Esophagus squamous epithelium (tissue), 5 donors: Measurements from ENCODE around the gene NMT2. TPM values are rescaled to one million over a fixed set of nuclear protein-coding genes. Genes with fewer than 3 reads are reported as not detected.

Experiments used
- DNase-seq: peaks from one replicate; lab custom pipeline; 2025; lab: John Stamatoyannopoulos, UW
- H3K27ac ChIP-seq, 4 donors: fragments of 200-600 bp; sonication (generic); one replicate each; pipeline ENCODE4 v1.5.1; 2016 to 2019; ENCODE audit warnings: mild to moderate bottlenecking in 1 of 4
- H3K27me3 ChIP-seq, 4 donors: fragments of 200-600 bp; sonication (generic); 1 replicate in 3 of 4; 2 replicates in 1 of 4; pipeline versions ENCODE4 v1.5.1 to v1.6.0; 2017 to 2021; ENCODE audit warnings: antibody characterized with exemption in 1 of 4
- H3K36me3 ChIP-seq, 3 donors: fragments of 200-600 bp; sonication (generic); one replicate each; pipeline ENCODE4 v1.5.1; 2016 to 2019
- H3K4me1 ChIP-seq, 3 donors: fragments of 200-600 bp; sonication (generic); one replicate each; pipeline ENCODE4 v1.5.1; 2017 to 2019
- H3K4me3 ChIP-seq, 4 donors: fragments of 200-600 bp; sonication (generic); 1 replicate in 3 of 4; 2 replicates in 1 of 4; pipeline ENCODE4 v1.5.1; 2016 to 2019; ENCODE audit warnings: mild to moderate bottlenecking in 2 of 4, moderate library complexity in 1 of 4
- H3K9me3 ChIP-seq, 3 donors: fragments of 200-600 bp; sonication (generic); one replicate each; pipeline ENCODE4 v1.5.1; 2016 to 2019
- CTCF ChIP-seq, 6 experiments: fragments of 450-650 bp in 4 of 6; fragments of 200-600 bp in 2 of 6; sonication (generic) in 2 of 6; IDR thresholded peaks; one replicate each; pipeline ENCODE4 v1.5.1; 2016 to 2019; ENCODE audit warnings: antibody characterized with exemption in 6 of 6, mild to moderate bottlenecking in 4 of 6, moderate library complexity in 4 of 6
- POLR2A ChIP-seq, 4 donors: fragments of 450-650 bp; IDR thresholded peaks; one replicate each; pipeline ENCODE4 v1.6.1; 2017; ENCODE audit warnings: antibody characterized with exemption in 4 of 4, mild to moderate bottlenecking in 4 of 4, moderate library complexity in 3 of 4
- WGBS, 2 donors: methylation state at CpG; one replicate each; pipeline ENCODE4 v1.1.5; 2018; 5-methylcytosine and 5-hydroxymethylcytosine counted together
- intact Hi-C: fragments of 100-400 bp; cut with DNase I; formaldehyde crosslinking; loops from one replicate; pipeline ENCODE4 v1.15.0; 2022
- total RNA-seq, 4 donors: library from RNA; depleted of rRNA; stranded (reverse); fragments of >200 nt; gene quantifications; one replicate each; pipeline ENCODE4 v1.1.0, GENCODE V29; 2016
- donor health status: DM: yes; HTN: yes; CAD: no.

NMT2 gene
- total RNA-seq, 4 donors from 2014 or later, result 4.8 to 12.8 (median 7.8) TPM

GRCh38 chr10:15182540-15183207 lies 14.2 kb upstream of the NMT2 start:
- no peaks in the 10 kb centered on the region for H3K9me3 ChIP-seq
- no peaks in the 10 kb centered on the region for H3K27me3 ChIP-seq
- H3K36me3 ChIP-seq, result no peaks in the 10 kb centered on the region
- no peak overlapping the region for H3K4me3 ChIP-seq
- intact Hi-C loops, result no loop called here
- no peak for DNase-seq
- TF ChIP-seq CTCF (IDR thresholded peaks at IDR 0.05) (no peak), POLR2A (IDR thresholded peaks at IDR 0.05) (no peak)
- H3K27ac ChIP-seq, result no peak overlapping the region
- peaks cover 0 to 7% (median 0%) of the 10 kb centered on the region in 3 donors for H3K4me1 ChIP-seq
- 65 to 69% methylated on average over 8 of the region's 8 CpGs for WGBS, 2 donors

GRCh38 chr10:15181576-15182156 lies 13.2 kb upstream of the NMT2 start:
- Histone ChIP-seq H3K27ac (no peak overlapping the region), H3K36me3 (no peaks in the 10 kb centered on the region), H3K4me3 (no peak overlapping the region), H3K9me3 (no peaks in the 10 kb centered on the region), H3K27me3 (no peaks in the 10 kb centered on the region), H3K4me1 (peaks cover 0 to 7% (median 0%) of the 10 kb centered on the region in 3 donors)
- no peak for DNase-seq
- 18 to 47% methylated on average over 2 of the region's 2 CpGs for WGBS, 2 donors
- intact Hi-C loops, result no loop called here
- no peak for TF ChIP-seq CTCF (IDR thresholded peaks at IDR 0.05)
- no peak for TF ChIP-seq POLR2A (IDR thresholded peaks at IDR 0.05)

GRCh38 chr10:15180736-15181135 lies 12.2 kb upstream of the NMT2 start:
- Histone ChIP-seq H3K4me1 (peaks cover 0 to 7% (median 0%) of the 10 kb centered on the region in 3 donors), H3K36me3 (no peaks in the 10 kb centered on the region), H3K4me3 (no peak overlapping the region), H3K9me3 (no peaks in the 10 kb centered on the region), H3K27ac (no peak overlapping the region), H3K27me3 (no peaks in the 10 kb centered on the region)
- no peak for TF ChIP-seq POLR2A (IDR thresholded peaks at IDR 0.05)
- no peak for TF ChIP-seq CTCF (IDR thresholded peaks at IDR 0.05)
- WGBS, 2 donors, result 31 to 65% methylated on average over 4 to 5 of the region's 5 CpGs
- DNase-seq, result no peak
- intact Hi-C loops, result no loop called here

- Histone ChIP-seq H3K36me3 (no peaks in the 10 kb centered on the region), H3K27ac (no peak overlapping the region), H3K9me3 (no peaks in the 10 kb centered on the region), H3K27me3 (no peaks in the 10 kb centered on the region), H3K4me1 (peaks cover 0 to 12% (median 0%) of the 10 kb centered on the region in 3 donors), H3K4me3 (no peak overlapping the region)
- WGBS, 2 donors, result 89 to 92% methylated on average over 3 of the region's 3 CpGs
- intact Hi-C loops, result no loop called here
- no peak for DNase-seq
- TF ChIP-seq CTCF (IDR thresholded peaks at IDR 0.05) (no peak), POLR2A (IDR thresholded peaks at IDR 0.05) (no peak)
Observed at GRCh38 chr10:15176269-15176668, 7.8 kb upstream of the NMT2 start.

- peaks cover 0 to 8% (median 0%) of the 10 kb centered on the region in 3 donors for H3K4me1 ChIP-seq
- 89 to 91% methylated on average over 6 of the region's 6 CpGs for WGBS, 2 donors
- no peaks in the 10 kb centered on the region for H3K27me3 ChIP-seq
- no peak overlapping the region for H3K4me3 ChIP-seq
- intact Hi-C loops, result no loop called here
- H3K36me3 ChIP-seq, result no peaks in the 10 kb centered on the region
- H3K9me3 ChIP-seq, result no peaks in the 10 kb centered on the region
- no peak for TF ChIP-seq CTCF (IDR thresholded peaks at IDR 0.05)
- no peak for TF ChIP-seq POLR2A (IDR thresholded peaks at IDR 0.05)
- no peak for DNase-seq
- H3K27ac ChIP-seq, result no peak overlapping the region
Observed at GRCh38 chr10:15175587-15175986, 7.1 kb upstream of the NMT2 start.
